ENCODE data around the gene NEUROD4.
"Not testable (repeated sequence)": the region's sequence is repeated elsewhere in the genome, so short reads cannot be mapped to it uniquely, and the experiment has no call there.

Gene NEUROD4

GRCh38 chr12:55019784-55020183, at the start of gene NEUROD4:
Gene NEUROD4, plus strand, starts transcription at chr12:55019974. Its CDS starts 6,466 bp downstream, at chr12:55026440.
- no peak within 1 kb of the TSS for H3K4me3 Mint-ChIP-seq
- H3K27ac Mint-ChIP-seq, result no peak within 1 kb of the TSS
- H3K36me3 Mint-ChIP-seq, result no peaks in the 10 kb centered on the region
- DNase-seq (ENCODE audit: low spot score in 2 of 2), result peak in 1 of 2 donors; percentile 51
- peak; percentile 65 for ATAC-seq
- no peaks in the 10 kb centered on the region for H3K9me3 Mint-ChIP-seq
- H3K4me1 Mint-ChIP-seq, result peaks cover 8% of the 10 kb centered on the region

DNA sequence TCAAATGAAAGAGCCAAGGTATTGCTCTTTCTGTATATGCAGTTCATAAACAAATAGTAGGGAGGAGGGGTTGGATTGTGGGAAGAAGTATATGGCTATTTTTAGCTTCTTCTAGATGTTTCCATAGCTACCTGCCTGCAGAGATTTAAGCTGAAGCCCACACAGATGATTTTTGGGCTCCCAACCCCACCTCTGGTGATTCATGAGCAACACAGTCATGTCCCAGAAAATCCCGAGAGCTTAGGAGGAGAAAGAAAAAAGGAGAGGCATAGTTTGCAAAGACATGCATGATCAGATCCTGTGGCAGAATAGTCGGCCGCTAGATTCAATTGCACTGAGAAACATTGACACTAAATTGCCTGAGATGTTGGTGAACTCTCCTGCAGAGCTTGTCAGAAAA, 49.0 kb upstream of the NEUROD4 start:
- no peak overlapping the region for H3K4me3 Mint-ChIP-seq
- peaks cover 55% of the 10 kb centered on the region for H3K4me1 Mint-ChIP-seq
- no peaks in the 10 kb centered on the region for H3K9me3 Mint-ChIP-seq
- no peak for ATAC-seq
- no peak for DNase-seq (ENCODE audit: low spot score in 2 of 2)
- peak overlapping the region; percentile 53 for H3K27ac Mint-ChIP-seq
- H3K36me3 Mint-ChIP-seq, result peaks cover 86% of the 10 kb centered on the region

DNA sequence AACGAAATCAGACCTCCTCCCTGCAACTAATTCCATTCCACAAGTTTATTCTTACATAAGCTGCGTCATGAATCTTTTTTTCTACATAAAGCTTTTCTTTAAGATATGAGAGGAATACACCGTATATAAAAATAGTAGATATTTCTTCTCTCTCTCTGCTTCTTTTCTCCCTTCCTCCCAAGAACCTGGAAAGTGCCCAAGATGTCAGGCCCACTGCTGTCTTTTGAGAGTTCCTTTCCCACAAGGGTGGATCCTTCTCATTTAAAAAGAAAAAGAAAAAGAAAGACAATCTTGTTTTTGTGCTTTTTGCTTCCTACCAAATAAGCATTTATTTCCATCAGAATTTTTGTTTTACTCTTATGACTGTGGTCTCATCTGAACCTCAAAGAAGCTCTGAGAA, 46.2 kb upstream of the NEUROD4 start:
- H3K4me1 Mint-ChIP-seq, result peaks cover 65% of the 10 kb centered on the region
- no peak for DNase-seq (ENCODE audit: low spot score in 2 of 2)
- peak overlapping the region; percentile 60 for H3K27ac Mint-ChIP-seq
- no peak overlapping the region for H3K4me3 Mint-ChIP-seq
- H3K9me3 Mint-ChIP-seq, result no peaks in the 10 kb centered on the region
- no peak for ATAC-seq
- peaks cover 84% of the 10 kb centered on the region for H3K36me3 Mint-ChIP-seq

GRCh38 chr12:54974279-54974678, 45.5 kb upstream of the NEUROD4 start:
- Mint-ChIP-seq H3K4me3 (no peak overlapping the region), H3K27ac (peak overlapping the region; percentile 60)
- ATAC-seq, result no peak

DNA sequence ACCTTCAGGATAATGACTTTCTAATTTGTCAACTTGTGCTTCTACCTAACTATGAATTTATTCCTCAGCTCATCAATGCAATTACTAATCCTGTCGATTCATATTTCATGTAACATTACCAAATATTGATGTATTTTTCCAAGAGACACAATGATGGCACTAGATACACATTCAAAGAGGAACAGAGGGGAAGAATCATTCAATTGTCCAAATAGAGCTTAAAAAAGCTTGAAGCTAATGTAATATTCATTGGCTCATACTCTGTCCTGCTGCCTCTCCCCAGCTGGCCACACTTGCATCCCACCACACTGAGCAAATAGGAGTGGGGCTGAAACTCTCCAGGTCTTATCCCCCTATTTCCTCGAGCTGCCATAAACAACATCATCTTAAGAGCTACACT, 44.5 kb upstream of the NEUROD4 start:
- peak overlapping the region; percentile 60 for H3K27ac Mint-ChIP-seq
- H3K4me3 Mint-ChIP-seq, result no peak overlapping the region
- H3K9me3 Mint-ChIP-seq, result no peaks in the 10 kb centered on the region
- H3K36me3 Mint-ChIP-seq, result peaks cover 99% of the 10 kb centered on the region
- ATAC-seq (no peak), DNase-seq (ENCODE audit: low spot score in 2 of 2) (no peak)
- H3K4me1 Mint-ChIP-seq, result peaks cover 79% of the 10 kb centered on the region

More at GRCh38 chr12:54974279-54974678, 45.5 kb upstream of the NEUROD4 start:
- peaks cover 70% of the 10 kb centered on the region for H3K4me1 Mint-ChIP-seq
- H3K9me3 Mint-ChIP-seq, result no peaks in the 10 kb centered on the region
- H3K36me3 Mint-ChIP-seq, result peaks cover 90% of the 10 kb centered on the region
- DNase-seq (ENCODE audit: low spot score in 2 of 2), result no peak

DNA sequence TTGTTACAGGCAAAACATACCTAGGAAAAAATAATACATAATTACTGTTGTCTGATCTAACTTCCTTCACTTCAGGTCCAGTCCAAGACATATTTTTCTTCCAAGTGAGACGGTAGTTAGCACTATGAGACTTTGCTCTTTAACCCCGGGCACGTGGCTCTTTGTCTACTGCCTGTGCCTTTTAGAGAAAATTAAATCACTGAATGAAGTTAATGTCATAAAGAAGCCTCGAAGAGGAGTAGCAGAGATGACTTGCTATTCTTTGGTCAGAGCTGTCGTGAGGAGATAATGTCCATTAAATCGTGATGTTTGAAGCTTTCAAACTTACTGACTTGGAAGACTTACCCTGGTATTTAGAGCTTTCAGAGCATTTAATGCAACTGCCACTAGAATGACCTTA, 43.9 kb upstream of the NEUROD4 start:
- Mint-ChIP-seq H3K4me3 (peak overlapping the region; percentile 67), H3K4me1 (peaks cover 79% of the 10 kb centered on the region)

GRCh38 chr12:54977155-54977554, 42.6 kb upstream of the NEUROD4 start:
- peak overlapping the region; percentile 67 for H3K4me3 Mint-ChIP-seq
- H3K9me3 Mint-ChIP-seq, result no peaks in the 10 kb centered on the region
- ATAC-seq, result no peak
- peaks cover 99% of the 10 kb centered on the region for H3K36me3 Mint-ChIP-seq
- no peak for DNase-seq (ENCODE audit: low spot score in 2 of 2)
- peak overlapping the region; percentile 60 for H3K27ac Mint-ChIP-seq
- peaks cover 84% of the 10 kb centered on the region for H3K4me1 Mint-ChIP-seq

More for the DNA sequence above, 43.9 kb upstream of the NEUROD4 start:
- Mint-ChIP-seq H3K27ac (peak overlapping the region; percentile 60), H3K36me3 (peaks cover 99% of the 10 kb centered on the region), H3K9me3 (no peaks in the 10 kb centered on the region)
- ATAC-seq (no peak), DNase-seq (ENCODE audit: low spot score in 2 of 2) (no peak)

DNA sequence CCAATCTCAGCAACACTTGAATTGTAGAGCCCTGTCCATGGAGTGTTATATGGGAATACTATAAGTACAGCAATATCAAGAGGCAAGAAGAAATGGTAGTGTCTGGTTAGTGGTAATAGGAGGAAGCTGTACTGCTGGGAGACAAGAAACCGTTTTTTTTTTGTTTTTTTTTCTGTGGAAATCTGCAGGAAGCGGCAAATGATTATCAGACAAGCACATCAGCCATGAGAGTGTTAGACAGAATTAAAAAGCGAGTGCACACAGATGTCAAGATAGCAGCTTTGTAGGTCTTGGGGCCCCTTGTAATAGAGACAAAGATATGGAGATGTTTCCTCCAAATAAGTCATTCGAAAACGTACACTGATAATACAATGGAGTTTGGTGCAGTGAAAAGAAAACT, 41.9 kb upstream of the NEUROD4 start:
- Mint-ChIP-seq H3K9me3 (no peaks in the 10 kb centered on the region), H3K4me3 (peak overlapping the region; percentile 67), H3K27ac (no peak overlapping the region), H3K36me3 (peaks cover 99% of the 10 kb centered on the region), H3K4me1 (peaks cover 92% of the 10 kb centered on the region)
- no peak for DNase-seq (ENCODE audit: low spot score in 2 of 2)
- no peak for ATAC-seq

- peaks cover 88% of the 10 kb centered on the region for H3K4me1 Mint-ChIP-seq
- no peak for ATAC-seq
Observed at GRCh38 chr12:54980341-54980740, 39.4 kb upstream of the NEUROD4 start.

DNA sequence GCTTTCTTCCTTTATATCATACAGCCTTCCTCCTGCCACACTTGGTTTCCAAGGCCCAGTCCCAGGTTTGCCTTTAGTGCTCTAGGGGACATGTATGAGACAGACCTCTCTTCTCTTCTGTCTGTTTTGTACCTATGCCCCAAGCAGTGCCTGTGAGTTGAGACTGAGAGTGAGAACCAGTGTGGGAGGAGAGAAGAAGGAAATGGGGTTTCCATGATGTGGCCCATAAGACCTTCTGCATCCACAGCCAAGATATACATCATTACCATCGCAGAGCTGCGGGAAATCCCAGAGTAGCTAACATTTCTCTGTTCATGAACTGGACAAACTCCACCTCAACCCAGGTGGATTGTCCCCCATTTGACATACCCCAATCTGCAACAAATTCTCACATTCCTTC, 38.0 kb upstream of the NEUROD4 start:
- Mint-ChIP-seq H3K4me1 (peaks cover 80% of the 10 kb centered on the region), H3K27ac (peak overlapping the region; percentile 88), H3K4me3 (peak overlapping the region; percentile 67), H3K36me3 (peaks cover 70% of the 10 kb centered on the region), H3K9me3 (no peaks in the 10 kb centered on the region)
- ATAC-seq, result peak; percentile 74
- no peak for DNase-seq (ENCODE audit: low spot score in 2 of 2)

More at GRCh38 chr12:54980341-54980740, 39.4 kb upstream of the NEUROD4 start:
- H3K9me3 Mint-ChIP-seq, result no peaks in the 10 kb centered on the region
- H3K36me3 Mint-ChIP-seq, result peaks cover 85% of the 10 kb centered on the region
- DNase-seq (ENCODE audit: low spot score in 2 of 2), result no peak
- peak overlapping the region; percentile 88 for H3K27ac Mint-ChIP-seq
- peak overlapping the region; percentile 67 for H3K4me3 Mint-ChIP-seq

DNA sequence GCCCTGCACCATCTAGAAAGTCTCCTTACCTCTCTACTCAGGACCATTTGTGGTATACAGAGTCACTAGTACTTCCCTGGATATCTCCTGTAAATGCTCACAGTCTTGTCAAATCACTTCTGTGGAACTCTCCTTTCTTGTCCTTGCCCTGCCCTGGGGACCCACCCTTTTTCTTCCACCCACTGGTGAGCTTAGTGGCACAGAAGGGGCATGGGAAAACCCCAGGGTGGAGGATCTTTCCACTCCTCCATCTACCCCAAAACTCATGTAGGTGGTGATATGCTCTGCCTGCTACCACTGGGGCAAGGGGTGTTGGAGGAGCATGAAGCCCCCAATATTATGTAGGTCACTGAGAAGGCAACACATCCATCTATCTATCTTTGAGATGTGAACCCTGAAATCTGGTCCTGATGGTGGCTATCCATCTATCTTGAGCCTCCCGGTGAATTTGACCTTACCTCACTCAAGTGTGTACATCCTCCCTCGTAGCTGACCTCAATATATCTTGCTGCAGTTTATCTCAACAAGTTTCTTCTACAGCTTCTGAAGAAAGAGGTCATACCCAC, 36.2 kb upstream of the NEUROD4 start:
- DNase-seq (ENCODE audit: low spot score in 2 of 2), result peak in 1 of 2 donors; percentile 60
- H3K36me3 Mint-ChIP-seq, result peaks cover 53% of the 10 kb centered on the region
- peak overlapping the region; percentile 67 for H3K4me3 Mint-ChIP-seq
- no peaks in the 10 kb centered on the region for H3K9me3 Mint-ChIP-seq
- peak; percentile 22 for ATAC-seq
- H3K4me1 Mint-ChIP-seq, result peaks cover 65% of the 10 kb centered on the region
- peak overlapping the region; percentile 88 for H3K27ac Mint-ChIP-seq

DNA sequence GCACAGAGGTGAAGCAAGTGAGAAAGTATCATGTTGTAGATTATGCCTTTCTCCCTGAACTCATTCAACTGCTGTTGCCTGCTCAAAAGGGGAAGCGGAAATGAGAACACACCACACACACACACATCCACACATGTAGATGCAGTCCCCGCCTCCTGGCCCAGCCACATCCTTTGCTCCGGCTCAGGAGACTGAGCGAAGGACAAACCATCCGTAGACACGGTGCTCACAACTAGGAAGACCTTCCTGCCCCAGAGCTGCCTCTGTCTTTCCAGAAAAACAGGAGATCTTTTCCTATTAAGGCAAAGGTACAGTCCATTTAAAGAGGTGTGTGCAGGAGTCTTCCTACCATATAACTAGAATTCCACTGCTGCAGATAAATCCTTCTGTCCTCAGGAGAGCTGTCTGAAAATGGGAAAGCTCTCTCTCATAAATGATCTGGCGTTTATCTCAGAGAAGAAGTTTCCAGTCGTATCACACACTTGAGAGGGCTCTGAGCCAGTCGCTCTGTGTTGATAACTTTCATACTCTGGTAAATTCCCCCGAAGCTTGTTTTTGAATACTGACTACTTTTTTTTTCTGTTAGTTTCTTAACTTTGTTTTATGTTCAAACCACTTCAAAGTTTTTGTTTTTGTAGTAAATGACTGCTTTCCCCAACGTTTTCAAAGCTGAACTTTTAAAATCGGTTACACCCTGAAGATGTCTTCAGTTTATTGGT, 35.0 kb upstream of the NEUROD4 start, which contains the start of gene TESPA1:
TSS of gene TESPA1 (minus strand) at position 105 of the 719 bp plus-strand sequence. CDS start 10,200 bp downstream, outside the sequence.
- ATAC-seq (peak; percentile 97), DNase-seq (ENCODE audit: low spot score in 2 of 2) (peak; percentile 53 to 82)
- H3K27ac Mint-ChIP-seq, result peak within 1 kb of the TSS; percentile 88
- no peaks in the 10 kb centered on the region for H3K9me3 Mint-ChIP-seq
- peaks cover 63% of the 10 kb centered on the region for H3K4me1 Mint-ChIP-seq
- H3K4me3 Mint-ChIP-seq, result peak within 1 kb of the TSS; percentile 67
- H3K36me3 Mint-ChIP-seq, result peaks cover 41% of the 10 kb centered on the region

DNA sequence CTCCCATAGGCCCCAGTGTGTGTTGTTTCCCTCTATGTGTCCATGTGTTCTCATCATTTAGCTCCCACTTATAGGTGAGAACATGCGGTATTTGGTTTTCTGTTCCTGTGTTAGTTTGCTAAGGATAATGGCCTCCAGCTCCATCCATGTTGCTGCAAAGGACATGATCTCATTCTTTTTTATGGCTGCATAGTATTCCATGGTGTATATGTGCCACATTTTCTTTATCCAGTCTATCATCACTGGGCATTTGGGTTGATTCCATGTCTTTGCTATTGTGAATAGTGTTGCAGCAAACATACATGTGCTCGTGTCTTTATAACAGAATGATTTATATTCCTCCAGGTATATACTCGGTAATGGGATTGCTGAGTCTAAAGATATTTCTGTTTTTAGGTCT, 33.0 kb upstream of the NEUROD4 start:
- Mint-ChIP-seq H3K36me3 (peaks cover 22% of the 10 kb centered on the region), H3K4me1 (peaks cover 65% of the 10 kb centered on the region)
- ATAC-seq; H3K27ac Mint-ChIP-seq; H3K4me3 Mint-ChIP-seq; H3K9me3 Mint-ChIP-seq; DNase-seq (ENCODE audit: low spot score in 2 of 2): not testable (repeated sequence)

DNA sequence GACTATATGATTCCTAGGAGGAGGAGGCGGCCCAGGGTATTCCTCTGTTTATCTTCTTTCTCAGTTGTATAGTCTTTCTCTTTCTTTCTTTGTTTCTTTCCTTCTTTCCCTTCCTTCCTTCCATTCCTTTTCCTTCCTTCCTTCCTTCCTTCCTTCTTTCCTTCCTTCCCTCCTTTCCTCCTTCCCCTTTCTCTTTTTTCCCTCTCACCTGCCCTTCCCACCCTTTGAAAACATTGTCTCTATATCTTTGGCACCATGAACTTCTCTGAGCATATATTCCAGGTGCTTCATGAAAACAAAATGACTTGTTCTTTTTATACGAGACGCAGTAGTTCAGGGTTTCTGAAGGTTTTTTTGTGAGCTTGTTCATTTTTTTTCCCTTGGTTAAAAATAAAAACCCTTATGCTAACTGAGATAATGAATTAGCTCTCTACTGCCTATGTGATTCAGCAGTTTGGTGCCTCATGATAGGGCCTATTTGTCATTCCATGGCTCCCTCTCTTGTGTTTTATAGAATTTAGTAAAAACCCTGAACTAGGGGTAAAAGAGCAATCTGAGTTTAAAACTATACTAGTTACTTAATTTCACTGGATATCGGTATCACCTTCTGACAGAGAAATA, 32.1 kb upstream of the NEUROD4 start:
- Mint-ChIP-seq H3K27ac (no peak overlapping the region), H3K4me3 (no peak overlapping the region), H3K4me1 (peaks cover 59% of the 10 kb centered on the region), H3K9me3 (no peaks in the 10 kb centered on the region), H3K36me3 (peaks cover 12% of the 10 kb centered on the region)
- DNase-seq (ENCODE audit: low spot score in 2 of 2), result no peak
- ATAC-seq, result no peak

DNA sequence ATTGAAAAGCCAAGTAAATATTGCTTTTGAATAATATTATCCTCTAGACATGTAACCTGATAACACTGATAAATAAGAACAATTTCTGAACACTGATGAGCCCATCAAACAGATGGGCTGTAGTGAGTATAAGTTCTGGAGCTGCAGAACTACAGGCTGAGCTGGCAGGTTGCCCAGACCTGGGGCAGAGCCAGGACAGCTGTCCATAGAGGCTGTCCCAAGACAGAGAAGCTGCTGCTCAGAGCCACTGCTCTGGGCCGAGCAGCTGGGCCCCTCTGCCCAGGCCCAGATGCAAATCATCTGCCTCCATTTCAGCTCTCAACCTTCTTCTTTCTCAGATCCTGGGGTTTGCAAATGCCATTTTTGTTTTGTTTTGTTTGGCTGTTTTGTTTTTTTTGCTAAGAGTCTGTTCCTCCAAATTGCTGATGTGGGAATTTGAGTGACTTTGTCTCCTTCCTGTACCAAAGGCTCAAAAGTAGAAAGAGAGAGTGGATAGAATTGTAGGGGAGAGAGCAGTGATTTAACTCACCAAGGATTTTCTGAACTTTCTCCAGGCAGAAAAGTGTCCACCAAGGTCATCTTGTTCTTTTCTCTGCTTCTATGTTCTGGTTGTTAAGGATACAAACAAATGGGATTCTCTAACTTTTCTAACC, 31.2 kb upstream of the NEUROD4 start:
- Mint-ChIP-seq H3K27ac (peak overlapping the region; percentile 46), H3K9me3 (no peaks in the 10 kb centered on the region), H3K4me3 (no peak overlapping the region), H3K4me1 (peaks cover 51% of the 10 kb centered on the region), H3K36me3 (peaks cover 6% of the 10 kb centered on the region)
- DNase-seq (ENCODE audit: low spot score in 2 of 2) (no peak), ATAC-seq (no peak)
